Loucy (cell line): ENCODE measurements around the gene PPCS.

Experiments used
- H2AFZ ChIP-seq: fragments of 200-600 bp; sonication (generic); 2 replicates; pipeline ENCODE4 v1.6.0; 2016; ENCODE audit warnings: antibody characterized with exemption, mild to moderate bottlenecking, low read length, moderate library complexity
- H3F3A ChIP-seq: fragments of 200-600 bp; 2 replicates; pipeline ENCODE4 v1.6.0; 2016; ENCODE audit warnings: antibody characterized with exemption, low read depth, mild to moderate bottlenecking
- H3K27me3 ChIP-seq: fragments of 200-600 bp; sonication (generic); 2 replicates; pipeline ENCODE4 v1.6.1; 2014; ENCODE audit warnings: low read length, mild to moderate bottlenecking; ENCODE audit not compliant: insufficient read depth, poor library complexity, severe bottlenecking
- H3K36me3 ChIP-seq: fragments of 200-600 bp; sonication (generic); 2 replicates; pipeline ENCODE4 v1.6.1; 2016; ENCODE audit warnings: low read length; ENCODE audit not compliant: insufficient read depth
- H3K4me1 ChIP-seq: fragments of 200-600 bp; sonication (generic); 2 replicates; pipeline ENCODE4 v1.5.1; 2014; ENCODE audit warnings: low read length, mild to moderate bottlenecking; ENCODE audit not compliant: insufficient read depth, poor library complexity, severe bottlenecking
- H3K4me2 ChIP-seq: fragments of 200-600 bp; sonication (generic); 2 replicates; pipeline ENCODE4 v1.6.0; 2014; ENCODE audit warnings: antibody characterized with exemption, low read length, low read depth, mild to moderate bottlenecking; ENCODE audit not compliant: poor library complexity, severe bottlenecking
- H3K4me3 ChIP-seq: fragments of 200-600 bp; sonication (generic); 2 replicates; pipeline ENCODE4 v1.5.1; 2014; ENCODE audit warnings: low read length, mild to moderate bottlenecking, mixed read lengths; ENCODE audit not compliant: poor library complexity, severe bottlenecking
- H3K79me2 ChIP-seq: fragments of 200-600 bp; sonication (generic); 2 replicates; pipeline ENCODE4 v1.6.1; 2014; ENCODE audit warnings: low read length; ENCODE audit not compliant: insufficient read depth
- H3K9ac ChIP-seq: fragments of 200-600 bp; sonication (generic); 2 replicates; pipeline ENCODE4 v1.6.0; 2014; ENCODE audit warnings: mild to moderate bottlenecking, low read depth, low read length, moderate library complexity; ENCODE audit not compliant: poor library complexity, severe bottlenecking
- H3K9me2 ChIP-seq: fragments of 200-600 bp; sonication (generic); replicated peaks from 2 replicates; pipeline ENCODE4 v1.6.1; 2016; ENCODE audit warnings: low read depth, low read length, mixed read lengths
- H3K9me3 ChIP-seq: fragments of 200-600 bp; sonication (generic); 2 replicates; pipeline ENCODE4 v1.6.1; 2014; ENCODE audit warnings: mild to moderate bottlenecking, antibody characterized with exemption, low read length, low read depth; ENCODE audit not compliant: insufficient read depth
- H4K20me1 ChIP-seq: fragments of 200-600 bp; sonication (generic); 2 replicates; pipeline ENCODE4 v1.6.0; 2014; ENCODE audit warnings: antibody characterized with exemption, low read length, mild to moderate bottlenecking; ENCODE audit not compliant: insufficient read depth, poor library complexity, severe bottlenecking
- CTCF ChIP-seq: fragments of 200-600 bp; sonication (generic); conservative IDR thresholded peaks from 2 replicates; pipeline ENCODE4 v1.5.1; 2014; ENCODE audit warnings: mild to moderate bottlenecking, antibody characterized with exemption, low read length
- EZH2phosphoT487 ChIP-seq: fragments of 200-600 bp; IDR thresholded peaks from 2 replicates; pipeline ENCODE4 v1.6.1; 2018; ENCODE audit warnings: antibody characterized with exemption, mild to moderate bottlenecking, moderate library complexity, borderline replicate concordance

PPCS gene

GRCh38 chr1:42442662-42443061 lies 13.7 kb upstream of the PPCS start:
- no peak overlapping the region for H3K4me3 ChIP-seq
- H3F3A ChIP-seq: no peaks in the 10 kb centered on the region
- no peaks in the 10 kb centered on the region for H3K9me3 ChIP-seq
- TF ChIP-seq CTCF (no peak), EZH2phosphoT487 (no peak)
- no peaks in the 10 kb centered on the region for H4K20me1 ChIP-seq
- no peaks in the 10 kb centered on the region for H3K79me2 ChIP-seq
- no peak overlapping the region for H3K9ac ChIP-seq
- H3K4me1 ChIP-seq: no peaks in the 10 kb centered on the region
- H3K36me3 ChIP-seq: no peaks in the 10 kb centered on the region
- no peak overlapping the region for H3K4me2 ChIP-seq
- no peaks in the 10 kb centered on the region for H3K9me2 ChIP-seq
- no peak overlapping the region for H2AFZ ChIP-seq
- no peaks in the 10 kb centered on the region for H3K27me3 ChIP-seq

- Histone ChIP-seq H3K79me2 (no peaks in the 10 kb centered on the region), H3K9me2 (no peaks in the 10 kb centered on the region), H4K20me1 (no peaks in the 10 kb centered on the region)
Observed at GRCh38 chr1:42449256-42449655, 7.1 kb upstream of the PPCS start.

GRCh38 chr1:42450061-42450460 lies 6.3 kb upstream of the PPCS start:
- Histone ChIP-seq H3K9me2 (no peaks in the 10 kb centered on the region), H3K4me1 (no peaks in the 10 kb centered on the region), H2AFZ (no peak overlapping the region), H3F3A (no peaks in the 10 kb centered on the region), H4K20me1 (no peaks in the 10 kb centered on the region), H3K9ac (no peak overlapping the region), H3K9me3 (no peaks in the 10 kb centered on the region), H3K4me3 (no peak overlapping the region), H3K36me3 (no peaks in the 10 kb centered on the region), H3K79me2 (no peaks in the 10 kb centered on the region), H3K27me3 (no peaks in the 10 kb centered on the region), H3K4me2 (no peak overlapping the region)
- TF ChIP-seq EZH2phosphoT487: no peak
- no peak for TF ChIP-seq CTCF

More at GRCh38 chr1:42449256-42449655, 7.1 kb upstream of the PPCS start:
- H3F3A ChIP-seq: no peaks in the 10 kb centered on the region
- TF ChIP-seq CTCF (no peak), EZH2phosphoT487 (no peak)
- no peaks in the 10 kb centered on the region for H3K9me3 ChIP-seq
- no peaks in the 10 kb centered on the region for H3K36me3 ChIP-seq
- no peak overlapping the region for H3K4me2 ChIP-seq
- H2AFZ ChIP-seq: no peak overlapping the region
- H3K4me1 ChIP-seq: no peaks in the 10 kb centered on the region
- H3K27me3 ChIP-seq: no peaks in the 10 kb centered on the region
- no peak overlapping the region for H3K4me3 ChIP-seq
- H3K9ac ChIP-seq: no peak overlapping the region
